NCI-H1048 (cell line): ENCODE results near the gene GREB1.

Source experiments
- DNase-seq: peaks from one replicate; lab custom pipeline; 2025; lab: John Stamatoyannopoulos, UW

Gene GREB1

DNA sequence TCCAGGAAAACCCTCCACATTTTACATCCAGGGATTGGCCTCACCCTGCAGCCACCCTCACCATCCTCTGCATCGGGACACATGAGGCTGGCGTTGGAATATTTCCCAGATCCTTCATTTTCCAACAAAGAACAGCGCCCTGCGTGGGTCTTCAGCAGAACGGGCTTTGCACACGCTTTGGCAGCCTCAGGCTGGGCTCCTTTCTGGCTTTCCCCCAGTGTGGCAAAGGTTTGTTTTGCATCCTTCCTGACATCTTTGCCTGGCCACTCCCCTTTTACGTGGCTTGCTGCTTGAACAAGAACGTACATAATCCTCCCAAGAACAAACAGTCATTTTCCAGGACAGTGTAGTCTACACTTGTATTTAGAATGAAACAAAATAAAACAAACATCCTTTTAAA, 25.6 kb upstream of the GREB1 start:
- no peak for DNase-seq

DNA sequence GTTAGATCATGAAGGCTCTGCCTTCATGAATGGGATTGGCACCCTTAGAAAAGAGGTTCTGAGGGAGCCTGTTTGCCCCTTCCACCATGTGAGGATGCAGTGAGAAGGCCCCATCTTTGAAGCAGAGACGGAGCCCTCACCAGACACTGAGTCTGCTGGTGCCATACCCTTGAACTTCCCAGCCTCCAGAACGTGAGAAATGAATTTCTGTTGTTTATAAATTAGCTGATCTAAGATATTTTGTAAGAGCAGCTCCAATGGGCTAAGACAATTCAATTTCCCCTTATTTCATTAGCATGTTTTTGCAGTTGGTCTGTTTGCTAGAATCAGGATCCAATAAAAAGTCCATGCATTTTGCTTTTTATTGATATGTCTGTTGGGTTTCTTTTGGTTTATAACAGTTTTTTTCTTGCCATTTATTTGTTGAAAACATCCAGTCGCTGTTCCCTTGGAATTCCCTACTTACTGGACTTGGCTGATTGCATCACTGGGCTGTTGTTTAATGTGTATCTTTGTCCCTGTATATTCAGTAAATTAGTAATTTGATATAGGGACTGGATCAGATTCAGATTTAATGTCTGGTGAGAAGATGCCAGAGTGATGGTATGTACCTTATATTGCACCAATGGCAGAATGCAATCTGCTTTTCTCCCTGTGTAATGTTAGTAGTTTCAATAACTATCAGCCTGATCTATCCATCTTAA, 24.0 kb upstream of the GREB1 start:
- no peak for DNase-seq

DNA sequence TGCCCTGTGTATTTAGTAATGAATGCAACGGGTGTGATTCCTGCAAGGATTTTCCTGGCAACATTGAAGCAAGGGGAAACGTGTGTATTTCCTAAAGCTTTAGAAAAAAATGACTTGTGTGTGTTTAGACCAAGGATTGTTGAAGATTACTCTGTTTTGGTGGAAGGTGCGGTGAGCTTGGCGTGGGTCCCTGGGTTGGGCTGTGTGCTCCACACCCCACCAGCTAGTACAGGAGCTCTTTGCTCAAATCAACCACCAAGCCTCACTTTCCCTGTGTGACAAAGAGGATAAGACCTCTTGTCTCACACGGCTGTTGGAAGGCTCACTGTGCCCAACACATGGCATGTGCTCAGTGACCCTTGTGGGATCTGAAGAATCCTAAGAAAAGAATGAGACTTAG, 21.4 kb upstream of the GREB1 start:
- no peak for DNase-seq

DNA sequence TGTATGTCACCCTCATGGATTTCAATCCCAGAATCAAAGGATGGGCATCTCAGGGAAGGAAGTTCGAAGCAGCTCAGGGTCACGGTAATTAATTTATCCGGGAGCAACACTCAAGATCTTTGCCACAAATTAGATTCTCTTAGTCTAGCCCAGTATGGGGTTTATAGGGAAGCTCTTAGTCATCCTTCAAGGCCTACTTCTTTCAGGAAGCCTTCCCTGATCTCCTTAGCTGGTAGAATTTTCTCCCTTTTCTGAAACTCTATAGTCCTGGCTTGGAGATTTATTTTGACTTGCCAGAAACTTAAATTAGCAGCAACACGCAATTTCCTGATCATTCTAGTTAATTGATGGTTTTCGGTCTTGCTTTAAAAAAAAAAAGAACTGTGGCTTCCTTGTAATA, 20.5 kb upstream of the GREB1 start:
- no peak for DNase-seq

DNA sequence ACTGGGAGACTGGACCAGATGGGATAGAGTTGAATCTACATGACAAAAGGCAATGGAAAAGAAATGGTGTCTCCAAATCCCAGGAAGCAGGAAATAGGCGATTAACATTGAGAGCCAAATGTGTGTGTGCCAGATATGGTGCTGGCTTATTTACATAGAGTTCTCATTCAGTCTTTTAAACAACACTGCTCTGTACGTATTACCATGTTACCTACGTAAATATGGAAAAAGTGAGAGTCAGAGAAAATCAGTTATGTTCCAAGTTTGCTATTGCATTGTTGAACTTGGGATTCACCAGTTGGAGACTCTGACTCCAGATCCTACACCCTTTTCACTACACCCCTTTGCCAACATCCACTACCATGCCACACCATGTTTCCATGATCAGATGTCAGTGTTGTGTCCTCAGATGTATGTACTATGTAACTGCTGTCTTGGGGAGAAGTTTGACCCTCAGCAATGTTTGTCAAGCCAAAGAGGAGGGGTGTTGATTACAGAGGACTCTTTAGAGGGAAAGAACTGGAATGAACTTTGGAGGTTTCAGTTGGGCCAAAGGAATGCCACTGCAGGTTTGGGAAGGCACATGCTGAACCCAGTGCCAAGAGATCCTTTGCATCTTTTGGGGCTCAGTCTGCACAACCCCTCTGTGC, 19.6 kb upstream of the GREB1 start:
- no peak for DNase-seq

DNA sequence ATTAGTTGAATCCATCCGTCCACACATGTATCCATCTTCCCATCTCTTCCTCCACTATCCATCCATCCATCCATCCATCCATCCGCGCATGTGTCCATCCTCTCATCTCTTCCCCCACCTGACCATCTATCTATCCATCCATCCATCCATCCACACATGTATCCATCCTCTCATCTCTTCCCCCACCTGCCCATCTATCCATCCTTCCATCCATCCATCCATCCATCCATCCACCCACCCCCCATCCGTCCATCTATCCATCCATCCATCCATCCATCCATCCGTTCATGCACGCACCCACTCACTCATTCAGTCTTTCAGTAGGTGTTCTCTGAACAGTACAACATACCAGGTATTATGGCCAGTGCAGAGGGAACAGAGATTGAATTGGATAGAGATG, 18.9 kb upstream of the GREB1 start:
- no peak for DNase-seq

DNA sequence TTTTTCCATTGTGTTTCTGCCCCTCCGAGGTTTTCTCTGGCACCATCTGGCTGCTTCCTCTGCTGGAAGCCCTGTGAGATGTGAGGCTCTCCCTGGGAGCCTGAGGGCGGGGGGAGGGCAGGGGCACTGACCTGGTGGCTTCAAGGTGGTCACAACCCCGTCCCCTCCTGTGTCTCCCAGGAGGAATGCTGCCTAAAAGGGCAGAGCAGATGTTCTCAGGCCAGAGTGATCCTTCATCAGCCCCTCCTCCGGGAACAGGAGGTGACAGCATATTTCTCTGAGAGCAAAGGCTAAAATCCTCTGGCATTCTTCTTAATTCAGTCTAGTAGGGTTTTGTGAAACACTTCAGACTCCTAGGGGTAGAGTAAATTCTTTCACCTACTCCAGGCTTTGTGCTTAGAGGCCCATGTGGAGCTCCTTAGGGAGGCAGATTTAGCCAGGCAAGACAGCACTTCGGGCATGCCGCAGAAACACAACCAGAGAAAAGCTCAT, 18.3 kb upstream of the GREB1 start:
- no peak for DNase-seq

DNA sequence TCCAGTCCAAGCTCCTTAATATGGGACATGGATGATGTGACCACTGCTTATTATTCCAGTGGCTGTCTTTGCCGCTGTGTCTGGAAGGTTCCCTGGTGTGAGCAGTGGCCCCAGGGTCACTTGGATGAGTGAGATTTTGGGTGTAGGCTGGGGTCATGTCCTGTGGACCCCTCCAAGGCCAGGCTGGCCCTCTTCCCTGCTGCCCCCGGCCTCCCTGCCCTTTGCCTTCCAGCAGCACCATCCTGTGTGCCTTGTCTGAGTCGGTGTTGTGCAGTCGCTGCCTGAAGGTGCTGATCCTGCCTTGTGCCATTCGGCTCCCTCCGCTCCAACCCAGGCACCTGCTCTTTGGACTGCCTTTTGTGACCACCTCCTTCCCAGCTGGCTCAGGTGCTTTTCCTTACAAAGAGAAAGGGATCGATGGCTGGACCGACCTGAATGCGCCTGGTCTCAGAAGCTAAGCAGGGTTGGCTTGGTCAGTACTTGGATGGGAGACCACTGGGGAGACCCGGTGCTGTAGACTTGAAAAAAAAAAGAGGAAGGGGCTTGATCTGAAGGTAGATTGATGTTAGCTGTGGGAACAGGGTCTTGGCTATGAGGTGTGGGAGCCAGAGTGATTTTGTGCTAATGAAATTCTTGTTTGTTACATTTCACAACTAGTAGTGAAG, 16.7 kb upstream of the GREB1 start:
- DNase-seq: no peak

DNA sequence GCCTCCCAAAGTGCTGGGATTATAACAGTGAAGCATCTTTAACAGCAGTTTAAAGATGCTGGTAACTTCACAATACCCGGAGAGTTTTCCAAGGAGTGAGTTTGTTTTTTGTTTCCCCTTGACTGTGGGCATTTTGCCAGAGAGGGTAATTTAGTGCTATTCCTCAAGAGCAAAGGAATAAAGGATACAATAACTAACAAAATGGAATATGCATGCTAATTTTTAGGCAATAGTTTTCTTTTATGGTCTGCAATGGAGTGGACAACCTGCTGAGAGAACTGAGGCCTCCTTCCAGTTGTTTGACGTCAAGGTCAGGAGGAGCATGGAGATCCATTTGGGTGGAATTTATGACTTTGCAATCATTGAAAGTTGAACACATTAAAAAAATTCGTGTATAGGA, 15.9 kb upstream of the GREB1 start:
- DNase-seq: no peak

DNA sequence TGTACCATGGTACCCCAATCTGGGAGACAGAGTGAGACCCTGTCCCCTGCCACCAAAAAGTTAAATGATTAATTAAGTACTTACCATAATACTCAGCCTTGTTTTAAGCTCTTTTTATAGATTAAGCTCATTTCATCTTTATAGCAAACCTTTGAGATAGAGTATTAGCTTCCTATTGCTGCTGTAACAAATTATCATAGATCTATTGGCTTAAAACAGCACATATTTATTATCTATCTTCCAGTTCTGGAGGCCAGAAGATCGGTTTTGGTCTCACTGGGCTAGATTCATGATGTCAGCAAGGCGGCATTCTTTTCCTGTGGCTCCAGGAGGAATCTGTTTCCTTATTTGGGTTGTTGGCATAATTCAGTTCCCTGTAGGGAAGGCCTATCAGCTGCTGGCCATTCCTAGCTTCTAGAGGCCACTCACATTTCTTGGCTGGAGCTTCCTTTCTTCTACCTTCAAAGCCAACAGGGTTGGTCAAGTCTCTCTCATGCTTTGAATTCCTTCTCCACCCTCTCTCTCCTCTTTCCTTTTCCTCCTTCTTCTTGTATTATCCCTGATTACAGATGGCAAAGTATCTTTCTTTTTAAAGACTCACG, 13.7 kb upstream of the GREB1 start:
- DNase-seq: no peak

DNA sequence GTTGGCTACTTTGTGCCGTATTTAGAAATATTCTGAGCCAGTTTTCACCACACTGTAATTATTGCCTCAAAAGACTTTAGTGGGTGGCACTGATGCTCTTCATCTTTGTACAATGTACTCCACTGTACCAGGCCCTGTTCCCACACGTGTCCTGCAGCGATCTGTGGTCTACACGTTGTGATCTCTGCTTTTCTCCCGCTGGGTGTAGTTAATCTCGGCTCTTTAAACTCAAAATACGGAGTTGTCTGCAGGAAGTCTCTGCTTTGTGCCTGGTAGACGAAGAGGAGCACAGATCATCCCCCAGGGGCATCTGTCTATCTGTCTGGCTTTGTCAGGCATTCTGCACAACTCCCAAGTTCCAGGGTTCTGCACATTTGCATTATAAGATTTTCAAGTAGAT, 12.1 kb upstream of the GREB1 start:
- no peak for DNase-seq

DNA sequence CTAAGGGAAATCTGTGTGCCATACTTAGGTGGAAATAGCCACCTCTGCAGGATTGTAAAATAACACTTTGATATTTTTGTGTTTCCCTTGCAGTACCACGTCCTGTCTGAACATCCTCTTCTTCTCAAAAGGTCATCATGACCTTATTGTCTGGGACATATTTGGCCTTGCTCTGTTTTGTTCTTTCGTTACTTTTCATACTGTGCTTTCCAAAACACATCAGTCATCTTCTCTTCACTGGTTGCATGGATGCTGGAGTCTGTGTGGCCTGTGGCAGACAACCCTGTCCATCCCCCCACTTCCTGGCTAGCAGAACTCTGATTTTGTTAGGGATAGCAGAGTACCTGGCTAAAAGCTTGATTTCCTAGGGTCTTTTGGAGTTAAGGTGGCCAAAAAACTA, 9.4 kb upstream of the GREB1 start:
- DNase-seq: no peak

DNA sequence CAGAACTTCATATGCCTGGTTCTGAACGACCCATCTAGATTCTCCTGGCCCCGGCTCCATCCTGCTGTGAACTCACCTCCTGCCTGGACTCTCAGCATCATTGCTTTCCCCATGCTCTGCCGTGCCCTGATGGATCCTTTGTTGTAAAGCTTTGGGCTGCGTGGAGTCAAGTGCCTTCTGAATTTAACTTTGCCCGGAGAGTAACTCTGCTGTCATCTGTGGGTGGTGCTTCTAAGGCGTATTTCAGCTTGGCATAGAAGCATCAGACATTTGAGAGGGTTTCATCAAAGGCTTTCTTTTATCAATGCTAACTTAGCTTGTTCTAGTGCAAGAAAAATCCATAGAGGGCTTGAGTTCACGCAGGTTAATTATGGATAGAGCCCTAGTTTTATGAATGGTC, 8.1 kb upstream of the GREB1 start:
- DNase-seq: no peak

DNA sequence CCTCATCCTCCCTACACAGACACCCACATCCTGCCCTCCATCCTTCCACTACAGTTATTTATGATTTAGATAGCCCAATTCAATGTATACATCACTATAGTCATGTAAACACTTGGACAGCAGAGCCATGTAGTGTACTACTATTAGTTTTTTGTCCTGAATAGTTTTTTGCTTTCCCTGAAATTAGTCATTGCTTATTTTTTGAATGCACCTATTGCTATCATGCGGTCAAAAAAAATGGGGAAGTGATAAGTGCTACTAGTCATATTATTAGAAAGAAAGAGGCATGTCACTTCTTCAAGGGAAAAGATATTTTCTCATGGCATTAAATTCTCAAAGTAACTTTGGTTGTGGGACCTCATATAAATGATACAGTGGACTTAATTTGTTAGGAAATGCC, 6.8 kb upstream of the GREB1 start:
- no peak for DNase-seq

DNA sequence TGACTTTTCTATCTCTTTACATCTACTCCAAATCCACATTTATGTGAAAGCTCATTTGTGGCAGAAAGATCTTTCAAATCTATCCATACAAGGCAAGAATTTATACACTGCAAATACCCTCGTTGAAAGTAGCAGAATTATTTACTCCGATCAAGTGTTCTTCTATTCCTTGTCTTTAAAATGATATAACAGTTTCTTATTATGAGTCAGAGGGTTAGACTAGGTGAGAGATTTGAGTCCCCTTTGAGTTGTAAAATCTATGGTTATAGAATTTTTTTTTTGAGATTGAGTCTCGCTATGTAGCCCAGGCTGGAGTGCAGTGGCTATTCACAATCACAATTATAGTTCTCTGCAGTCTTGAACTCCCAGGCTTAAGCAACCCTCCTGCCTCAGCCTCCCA, 5.6 kb upstream of the GREB1 start:
- no peak for DNase-seq

DNA sequence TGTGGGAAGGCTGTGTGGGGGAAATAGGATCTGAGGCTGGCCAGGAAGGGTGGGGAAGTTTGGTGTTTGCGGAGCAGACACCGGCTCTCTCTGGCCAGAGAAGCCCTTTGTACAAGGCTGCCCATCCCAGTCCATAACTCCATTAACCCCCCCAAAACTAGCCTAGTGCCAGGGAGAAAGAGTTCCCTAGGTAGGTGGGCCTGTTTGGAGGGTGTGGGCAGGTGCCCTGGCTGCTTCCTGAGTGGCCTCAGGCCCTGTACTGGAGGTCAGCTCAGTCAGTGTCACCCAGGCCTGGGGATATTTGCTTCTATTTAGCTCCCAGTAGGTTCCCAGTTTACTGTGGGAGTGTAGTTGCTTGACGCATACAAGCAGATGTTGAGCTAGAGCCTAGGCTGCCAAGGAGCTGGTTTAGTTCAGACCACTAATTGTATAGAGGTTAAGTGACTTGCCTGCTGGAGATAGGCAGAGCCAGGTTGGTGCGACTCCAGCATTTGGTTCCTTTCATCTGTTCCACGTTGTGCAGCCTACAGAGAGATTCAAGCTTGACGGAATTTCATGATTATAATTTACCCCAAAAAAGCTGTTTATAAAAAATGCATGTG, 2.9 kb upstream of the GREB1 start:
- no peak for DNase-seq

DNA sequence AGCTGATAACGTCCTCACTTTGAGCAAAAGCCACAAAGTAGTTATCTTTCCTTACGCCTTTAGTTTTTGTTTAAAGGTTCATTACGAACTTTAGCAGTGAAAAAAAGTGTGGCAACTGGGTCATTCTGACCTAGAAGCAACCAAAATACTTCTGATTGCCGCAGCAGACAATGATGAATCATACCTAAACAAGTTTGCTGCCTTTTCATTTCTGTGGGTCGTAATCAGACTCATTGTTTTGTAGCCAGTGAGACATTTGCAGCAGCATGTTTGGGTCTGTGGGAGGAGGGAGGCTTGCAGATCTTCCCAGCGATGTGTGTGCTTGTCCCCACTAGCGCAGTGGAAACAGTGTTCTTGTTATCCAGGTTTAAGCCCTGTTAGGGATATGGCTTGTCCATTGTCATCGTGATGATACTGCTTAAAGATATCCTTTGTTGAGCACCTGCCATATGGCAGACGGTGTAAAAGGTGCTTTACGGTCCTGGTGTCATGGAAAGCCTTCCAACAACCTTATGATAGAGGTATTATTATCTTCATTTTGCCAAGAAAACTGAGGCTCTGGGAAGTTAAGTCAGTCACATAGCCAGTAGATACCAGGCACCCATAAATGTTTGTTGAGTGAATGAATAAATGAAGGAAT, 1.3 kb upstream of the GREB1 start:
- no peak for DNase-seq

DNA sequence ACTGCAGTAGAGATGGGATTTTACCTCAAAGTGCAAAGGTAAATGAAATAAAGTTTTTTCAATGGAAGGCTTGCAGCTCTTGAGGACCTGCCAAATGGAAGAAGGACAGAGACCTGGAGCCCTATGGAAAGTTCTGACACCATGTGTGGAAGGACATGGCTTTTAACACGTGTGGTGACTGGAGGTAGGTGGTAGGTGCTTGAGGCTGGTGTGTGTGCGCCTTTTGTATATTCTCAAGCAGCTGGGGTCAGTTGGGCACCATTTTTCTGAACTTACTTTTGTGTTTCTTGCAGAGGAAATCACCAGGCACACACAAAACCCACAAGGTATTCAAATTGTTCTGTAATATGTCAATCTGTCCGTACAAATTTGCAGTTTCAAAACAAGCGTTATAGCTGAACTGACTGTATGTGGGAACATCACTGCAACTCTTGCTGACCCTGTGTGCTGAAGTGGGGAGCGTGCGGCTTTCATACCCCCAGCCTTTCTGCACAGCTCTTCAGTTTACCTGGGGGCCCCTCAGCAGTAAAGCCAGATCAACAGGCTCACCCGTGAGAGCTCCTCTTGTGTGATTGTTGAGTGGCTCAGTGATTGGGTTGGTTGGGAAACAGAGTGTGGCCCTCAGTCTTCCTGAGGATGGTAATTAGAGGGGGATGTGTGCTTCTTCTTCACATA, 363 bp downstream of the GREB1 start:
- no peak for DNase-seq

DNA sequence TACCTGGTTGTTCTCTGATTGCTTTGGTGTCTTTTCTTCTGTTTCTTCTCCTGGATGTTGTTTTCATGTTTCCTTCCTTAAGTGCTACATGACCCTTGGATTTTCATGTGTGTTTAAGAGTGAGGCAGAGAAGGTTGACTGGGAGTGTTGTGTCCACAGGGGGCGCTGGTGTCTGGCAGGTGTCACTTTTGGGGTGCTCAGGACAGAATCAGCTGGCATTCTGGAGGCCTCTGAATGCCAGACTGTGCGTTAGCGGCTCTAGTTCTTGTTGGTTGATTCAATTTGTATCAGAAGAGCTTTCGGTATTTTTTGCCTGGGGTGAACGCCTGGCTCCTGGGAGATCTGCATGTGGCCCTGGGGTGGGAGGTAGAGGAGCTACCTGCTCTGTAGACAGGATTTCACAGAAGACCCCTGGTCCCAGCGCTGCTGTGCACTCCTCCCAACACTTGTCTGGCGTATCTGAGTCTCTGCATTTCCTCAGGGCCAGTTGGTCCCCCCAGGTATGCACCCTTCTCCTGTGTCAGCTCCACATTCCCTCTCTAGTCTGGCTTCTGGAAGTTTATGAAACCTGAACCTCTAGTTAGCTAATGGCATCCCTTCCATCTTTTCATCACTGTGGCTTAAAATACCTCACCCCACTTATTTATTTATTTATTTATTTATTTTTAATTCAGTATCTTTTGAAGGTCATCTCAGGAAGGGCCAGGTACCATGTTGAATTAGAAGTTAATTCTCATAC, 1.1 kb downstream of the GREB1 start:
- no peak for DNase-seq

DNA sequence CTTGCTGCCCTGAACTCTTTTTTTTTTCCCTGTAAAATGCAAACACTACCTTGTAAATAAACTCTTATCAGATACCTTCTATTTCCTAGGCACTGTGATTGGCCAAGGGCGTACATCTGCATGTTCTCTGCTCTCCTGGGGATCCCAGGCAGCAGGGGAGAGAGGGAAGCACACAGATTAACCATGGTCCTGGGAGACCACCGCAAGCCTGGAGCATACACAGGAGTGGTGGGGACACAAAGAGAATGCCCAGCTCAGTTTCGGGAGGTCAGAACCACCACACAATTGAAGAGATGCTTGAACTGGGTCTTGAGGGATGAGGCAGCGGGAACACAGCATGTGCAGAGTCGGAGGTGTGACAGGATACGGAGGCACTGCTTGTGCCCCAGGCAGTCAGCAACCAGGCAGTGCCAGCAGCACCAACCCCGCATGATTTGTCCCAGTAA, 2.1 kb downstream of the GREB1 start:
- no peak for DNase-seq

DNA sequence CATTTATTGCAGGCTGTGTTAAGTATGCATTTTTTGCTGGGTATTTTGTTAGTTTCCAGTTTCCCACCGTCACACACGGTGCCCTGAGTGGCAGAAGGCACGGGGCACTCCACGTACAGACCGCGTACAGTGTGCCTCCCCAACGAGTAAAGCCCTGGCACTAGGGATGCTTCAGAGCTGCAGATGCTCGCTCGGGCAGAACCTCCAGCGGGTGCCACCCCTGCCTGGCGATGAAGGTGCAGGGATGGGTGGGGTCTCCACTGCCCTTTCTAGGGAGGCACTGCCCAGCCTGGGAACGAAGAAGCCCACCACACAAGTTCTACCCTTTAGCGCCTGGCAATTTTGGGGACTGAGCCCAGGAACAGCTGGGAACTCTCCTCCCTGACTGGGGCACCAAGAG, 4.1 kb downstream of the GREB1 start:
- DNase-seq: no peak
